ENCODE data around the gene ONECUT2.

ONECUT2 gene

DNA sequence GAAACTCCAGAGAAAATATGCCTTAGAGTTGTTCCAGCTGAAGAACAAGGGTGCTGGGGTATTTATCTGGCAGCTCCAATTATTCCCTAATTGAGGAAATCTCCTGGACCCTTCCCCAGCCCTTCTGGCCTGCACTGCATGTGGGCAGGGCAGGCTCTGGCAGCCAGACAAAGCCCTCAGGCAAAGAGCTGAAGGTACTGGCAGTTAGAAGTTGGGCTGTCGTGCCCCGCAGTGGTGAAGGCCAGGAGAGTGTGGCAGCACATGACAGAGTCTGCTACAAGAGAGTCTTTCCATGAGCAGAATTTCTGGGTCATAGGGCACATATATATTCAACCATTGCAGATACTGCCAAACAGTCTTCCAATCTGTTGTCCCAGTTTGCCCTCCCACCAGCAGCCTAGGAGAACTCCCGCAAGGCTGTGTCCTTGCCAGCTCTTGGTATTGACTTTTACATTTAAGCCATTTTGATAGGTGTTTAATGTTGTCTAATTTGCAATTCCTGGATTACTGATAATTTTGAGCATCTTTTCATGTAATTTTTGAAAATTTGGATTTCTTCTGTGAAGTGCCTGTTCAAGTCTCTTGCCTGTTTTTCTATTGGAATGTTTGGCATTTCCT is 26.6 kb downstream of the ONECUT2 start:
- no peak overlapping the region for H3K4me3 ChIP-seq (ENCODE audit: low read depth in 1 of 2, low read length in 1 of 2)
- TF ChIP-seq, protein P1, sequence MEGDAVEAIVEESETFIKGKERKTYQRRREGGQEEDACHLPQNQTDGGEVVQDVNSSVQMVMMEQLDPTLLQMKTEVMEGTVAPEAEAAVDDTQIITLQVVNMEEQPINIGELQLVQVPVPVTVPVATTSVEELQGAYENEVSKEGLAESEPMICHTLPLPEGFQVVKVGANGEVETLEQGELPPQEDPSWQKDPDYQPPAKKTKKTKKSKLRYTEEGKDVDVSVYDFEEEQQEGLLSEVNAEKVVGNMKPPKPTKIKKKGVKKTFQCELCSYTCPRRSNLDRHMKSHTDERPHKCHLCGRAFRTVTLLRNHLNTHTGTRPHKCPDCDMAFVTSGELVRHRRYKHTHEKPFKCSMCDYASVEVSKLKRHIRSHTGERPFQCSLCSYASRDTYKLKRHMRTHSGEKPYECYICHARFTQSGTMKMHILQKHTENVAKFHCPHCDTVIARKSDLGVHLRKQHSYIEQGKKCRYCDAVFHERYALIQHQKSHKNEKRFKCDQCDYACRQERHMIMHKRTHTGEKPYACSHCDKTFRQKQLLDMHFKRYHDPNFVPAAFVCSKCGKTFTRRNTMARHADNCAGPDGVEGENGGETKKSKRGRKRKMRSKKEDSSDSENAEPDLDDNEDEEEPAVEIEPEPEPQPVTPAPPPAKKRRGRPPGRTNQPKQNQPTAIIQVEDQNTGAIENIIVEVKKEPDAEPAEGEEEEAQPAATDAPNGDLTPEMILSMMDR (IDR thresholded peaks at IDR 0.05): no peak
- no peaks in the 10 kb centered on the region for H3K36me3 ChIP-seq
- no peaks in the 10 kb centered on the region for H3K4me1 ChIP-seq (ENCODE audit: control insufficient read depth in 1 of 2, insufficient read depth in 1 of 2, low read depth in 1 of 2, low read length in 1 of 2)
- peaks cover 16% of the 10 kb centered on the region for H3K27me3 ChIP-seq
- no peaks in the 10 kb centered on the region for H3K9me3 ChIP-seq
- no peak overlapping the region for H3K27ac ChIP-seq

DNA sequence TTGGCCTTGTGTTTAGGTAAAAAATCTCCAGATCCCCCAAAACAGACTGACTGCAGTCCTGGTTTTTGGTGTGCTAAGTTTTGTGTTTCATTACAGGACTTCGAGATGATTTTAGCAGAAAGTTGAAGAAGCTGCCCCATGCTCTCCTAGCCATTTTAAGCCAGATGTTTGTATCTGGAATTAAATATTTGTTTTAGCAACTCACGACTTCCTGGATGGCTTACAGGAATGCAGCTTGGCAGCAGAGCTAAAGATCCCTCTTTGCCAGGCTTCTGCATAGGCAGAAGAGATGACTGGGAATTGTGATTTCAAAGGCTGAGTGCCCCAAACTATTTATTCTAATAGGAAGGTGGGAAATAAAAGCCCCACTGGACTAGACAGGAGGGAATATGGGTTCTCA is 31.1 kb downstream of the ONECUT2 start:
- no peak overlapping the region for H3K4me3 ChIP-seq (ENCODE audit: low read depth in 1 of 2, low read length in 1 of 2)
- H3K4me1 ChIP-seq (ENCODE audit: control insufficient read depth in 1 of 2, insufficient read depth in 1 of 2, low read depth in 1 of 2, low read length in 1 of 2): no peaks in the 10 kb centered on the region
- H3K9me3 ChIP-seq: no peaks in the 10 kb centered on the region
- H3K27me3 ChIP-seq: peaks cover 8% of the 10 kb centered on the region
- no peak overlapping the region for H3K27ac ChIP-seq
- TF ChIP-seq, protein P1 (IDR thresholded peaks at IDR 0.05): no peak
- H3K36me3 ChIP-seq: no peaks in the 10 kb centered on the region

- no peaks in the 10 kb centered on the region for H3K4me1 ChIP-seq (ENCODE audit: control insufficient read depth in 1 of 2, insufficient read depth in 1 of 2, low read depth in 1 of 2, low read length in 1 of 2)
- no peak overlapping the region for H3K27ac ChIP-seq
- no peaks in the 10 kb centered on the region for H3K36me3 ChIP-seq
- peaks cover 8% of the 10 kb centered on the region for H3K27me3 ChIP-seq
- no peaks in the 10 kb centered on the region for H3K9me3 ChIP-seq
- TF ChIP-seq, protein P1 (IDR thresholded peaks at IDR 0.05): no peak
- H3K4me3 ChIP-seq (ENCODE audit: low read depth in 1 of 2, low read length in 1 of 2): no peak overlapping the region
These were observed 31.7 kb downstream of the ONECUT2 start for GRCh38 chr18:57466745-57467409.

- no peaks in the 10 kb centered on the region for H3K36me3 ChIP-seq
- no peak overlapping the region for H3K27ac ChIP-seq
- H3K27me3 ChIP-seq: peaks cover 8% of the 10 kb centered on the region
- no peaks in the 10 kb centered on the region for H3K9me3 ChIP-seq
- H3K4me1 ChIP-seq (ENCODE audit: control insufficient read depth in 1 of 2, insufficient read depth in 1 of 2, low read depth in 1 of 2, low read length in 1 of 2): no peaks in the 10 kb centered on the region
- TF ChIP-seq, protein P1 (IDR thresholded peaks at IDR 0.05): no peak
- H3K4me3 ChIP-seq (ENCODE audit: low read depth in 1 of 2, low read length in 1 of 2): no peak overlapping the region
These were observed 34.7 kb downstream of the ONECUT2 start for GRCh38 chr18:57469884-57470283.

GRCh38 chr18:57475408-57475807 is 40.2 kb downstream of the ONECUT2 start:
- TF ChIP-seq, protein P1 (IDR thresholded peaks at IDR 0.05): no peak
- H3K36me3 ChIP-seq: no peaks in the 10 kb centered on the region
- H3K27me3 ChIP-seq: no peaks in the 10 kb centered on the region
- no peaks in the 10 kb centered on the region for H3K9me3 ChIP-seq
- no peak overlapping the region for H3K27ac ChIP-seq
- H3K4me1 ChIP-seq (ENCODE audit: control insufficient read depth in 1 of 2, insufficient read depth in 1 of 2, low read depth in 1 of 2, low read length in 1 of 2): no peaks in the 10 kb centered on the region
- H3K4me3 ChIP-seq (ENCODE audit: low read depth in 1 of 2, low read length in 1 of 2): no peak overlapping the region

Measured in neutrophil (primary cell).